AG09319 (cell line): ENCODE measurements around the gene SOSTDC1.

Experiments
- DNase-seq: peaks from one replicate; pipeline ENCODE4 v3.0.0-alpha.2; 2010; ENCODE audit warnings: low read depth; ENCODE audit errors: extremely low read depth
- TF ChIP-seq, protein P1 (sequence below): IDR thresholded peaks from 2 replicates; pipeline ENCODE4 v1.5.1; 2011; ENCODE audit warnings: low read depth, mild to moderate bottlenecking, inconsistent platforms, low read length, moderate library complexity

The SOSTDC1 gene

DNA sequence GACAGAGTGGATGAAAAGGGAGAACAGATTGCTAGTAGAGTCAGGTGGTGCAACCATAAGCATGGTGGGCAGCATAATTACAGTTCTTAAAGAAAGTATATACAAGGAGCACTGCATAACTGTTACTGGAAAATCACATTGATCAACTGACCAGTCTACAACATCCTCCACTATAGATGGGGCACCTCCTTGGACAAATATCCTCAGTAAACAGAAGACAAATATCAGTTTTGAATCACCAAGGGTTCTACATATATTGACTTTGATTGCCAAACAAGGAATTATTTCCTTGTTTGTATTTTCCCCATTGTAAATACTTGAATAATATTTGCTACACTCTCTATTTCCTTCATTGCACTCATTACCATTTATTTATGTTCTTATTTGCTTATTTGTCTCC lies 26.6 kb downstream of the SOSTDC1 start:
- TF ChIP-seq, protein P1, sequence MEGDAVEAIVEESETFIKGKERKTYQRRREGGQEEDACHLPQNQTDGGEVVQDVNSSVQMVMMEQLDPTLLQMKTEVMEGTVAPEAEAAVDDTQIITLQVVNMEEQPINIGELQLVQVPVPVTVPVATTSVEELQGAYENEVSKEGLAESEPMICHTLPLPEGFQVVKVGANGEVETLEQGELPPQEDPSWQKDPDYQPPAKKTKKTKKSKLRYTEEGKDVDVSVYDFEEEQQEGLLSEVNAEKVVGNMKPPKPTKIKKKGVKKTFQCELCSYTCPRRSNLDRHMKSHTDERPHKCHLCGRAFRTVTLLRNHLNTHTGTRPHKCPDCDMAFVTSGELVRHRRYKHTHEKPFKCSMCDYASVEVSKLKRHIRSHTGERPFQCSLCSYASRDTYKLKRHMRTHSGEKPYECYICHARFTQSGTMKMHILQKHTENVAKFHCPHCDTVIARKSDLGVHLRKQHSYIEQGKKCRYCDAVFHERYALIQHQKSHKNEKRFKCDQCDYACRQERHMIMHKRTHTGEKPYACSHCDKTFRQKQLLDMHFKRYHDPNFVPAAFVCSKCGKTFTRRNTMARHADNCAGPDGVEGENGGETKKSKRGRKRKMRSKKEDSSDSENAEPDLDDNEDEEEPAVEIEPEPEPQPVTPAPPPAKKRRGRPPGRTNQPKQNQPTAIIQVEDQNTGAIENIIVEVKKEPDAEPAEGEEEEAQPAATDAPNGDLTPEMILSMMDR, result no peak
- no peak for DNase-seq

DNA sequence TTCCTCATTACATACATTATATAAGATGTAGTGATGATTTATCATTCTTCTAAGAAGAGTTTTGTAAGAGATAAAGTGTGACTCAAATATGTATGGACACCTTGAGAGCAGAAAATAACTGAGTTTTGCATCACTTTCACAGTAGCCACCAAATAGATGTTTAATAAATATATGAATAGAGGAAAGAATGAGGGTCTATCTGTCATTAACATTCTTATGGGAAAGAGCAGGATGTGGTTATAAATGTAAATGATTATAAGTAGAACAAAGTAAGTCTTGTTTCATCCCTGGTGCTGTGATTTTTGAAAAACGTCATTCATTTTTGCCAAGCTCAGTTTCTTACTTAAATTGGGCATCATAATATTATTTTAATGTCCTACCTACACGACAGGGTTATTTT lies 29.2 kb downstream of the SOSTDC1 start:
- no peak for DNase-seq
- TF ChIP-seq, protein P1, result no peak

DNA sequence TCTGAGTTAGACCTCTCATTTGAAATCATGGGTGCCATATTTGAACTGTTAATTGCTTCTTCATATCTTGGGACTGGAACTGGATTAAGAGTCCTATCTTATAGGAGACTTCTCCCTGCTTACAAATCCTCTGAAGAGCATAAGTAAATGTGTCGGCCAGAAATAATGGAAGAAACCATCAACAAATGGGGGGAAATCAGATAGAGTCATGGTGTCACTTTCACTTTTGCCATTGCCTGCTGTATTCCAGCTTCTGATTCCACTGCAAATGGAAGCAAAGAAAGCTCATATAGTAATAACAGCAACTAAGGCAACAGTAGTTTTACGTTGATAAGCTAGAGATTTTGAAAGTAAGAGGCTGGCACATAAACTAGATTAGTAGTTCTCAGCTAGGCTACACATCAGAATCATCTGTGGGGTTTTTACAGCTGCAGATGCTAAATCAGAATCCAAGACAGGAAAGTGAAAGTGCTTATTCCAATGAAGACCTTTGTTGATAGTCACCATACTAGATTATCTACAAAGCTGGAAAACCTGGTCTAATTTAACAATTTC lies 31.9 kb downstream of the SOSTDC1 start:
- TF ChIP-seq, protein P1, result no peak
- DNase-seq, result no peak

DNA sequence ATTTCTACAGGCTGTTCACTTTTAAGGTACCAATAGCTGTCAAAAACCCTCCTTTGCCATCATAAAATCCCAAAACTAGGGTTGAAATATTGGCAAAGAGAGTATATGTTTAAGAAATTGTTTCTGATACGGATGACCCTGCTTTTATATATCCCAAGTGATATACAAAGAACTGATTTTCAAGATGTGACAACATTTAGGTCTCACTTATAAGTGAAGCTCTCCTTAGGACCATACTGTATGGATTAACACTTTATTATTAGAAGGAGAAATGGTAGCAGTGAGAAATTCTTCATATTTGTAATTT lies 33.2 kb downstream of the SOSTDC1 start:
- no peak for DNase-seq
- TF ChIP-seq, protein P1, result no peak

DNA sequence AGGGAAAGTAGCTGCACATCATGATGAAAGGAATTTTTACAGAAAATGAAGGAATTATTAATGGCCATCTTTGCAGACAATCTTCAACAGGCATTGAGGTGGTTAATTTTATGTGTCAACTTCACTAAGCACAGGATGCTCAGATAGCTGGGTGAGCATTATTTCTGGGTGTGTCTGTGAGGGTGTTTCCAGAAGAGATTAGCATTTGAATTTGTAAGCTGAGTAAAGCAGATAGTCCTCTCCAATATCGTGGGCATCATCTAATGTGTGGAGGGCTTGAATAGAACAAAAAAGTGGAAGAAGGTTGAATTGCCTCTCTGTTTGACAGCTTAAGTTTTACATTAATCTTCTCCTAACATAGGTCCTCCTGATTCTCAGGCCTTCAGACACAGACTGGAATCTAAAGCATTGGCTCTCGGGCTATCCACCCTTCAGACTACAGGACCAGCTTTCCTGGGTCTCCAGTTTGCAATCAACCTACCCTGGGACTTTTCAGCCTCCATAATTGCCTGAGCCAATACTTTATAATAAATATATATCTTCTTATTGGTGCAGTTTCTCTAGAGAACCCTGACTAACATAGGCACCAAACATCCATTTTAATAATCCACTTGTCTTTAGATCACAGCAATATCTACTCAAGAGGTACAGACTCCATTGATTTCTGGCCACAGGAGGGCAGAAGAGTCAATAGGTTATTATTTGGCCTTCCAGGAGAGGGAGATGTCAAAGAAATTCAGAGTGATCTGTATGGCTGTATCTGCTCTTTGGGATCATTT lies 33.7 kb downstream of the SOSTDC1 start:
- TF ChIP-seq, protein P1, result peak; percentile 46
- no peak for DNase-seq

DNA sequence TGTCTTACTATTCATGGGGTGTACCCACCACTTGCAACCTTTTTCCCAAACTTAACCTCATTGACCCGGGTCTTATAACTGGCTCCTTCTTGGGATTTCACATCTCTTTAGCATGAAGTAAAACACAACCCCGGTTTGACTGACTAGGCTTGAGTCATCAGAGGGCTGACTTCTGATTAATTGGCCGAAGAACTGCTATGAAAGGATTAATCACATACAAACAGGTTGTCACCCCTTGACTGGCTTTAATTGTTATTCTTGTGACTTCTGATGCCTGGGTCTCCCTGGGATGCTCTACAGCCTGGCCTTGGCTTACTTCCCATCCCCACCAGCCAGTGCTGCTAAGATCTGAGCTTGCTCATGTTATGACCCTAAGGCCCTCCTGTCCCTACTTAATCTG lies 35.4 kb downstream of the SOSTDC1 start:
- TF ChIP-seq, protein P1, result no peak
- DNase-seq, result no peak

DNA sequence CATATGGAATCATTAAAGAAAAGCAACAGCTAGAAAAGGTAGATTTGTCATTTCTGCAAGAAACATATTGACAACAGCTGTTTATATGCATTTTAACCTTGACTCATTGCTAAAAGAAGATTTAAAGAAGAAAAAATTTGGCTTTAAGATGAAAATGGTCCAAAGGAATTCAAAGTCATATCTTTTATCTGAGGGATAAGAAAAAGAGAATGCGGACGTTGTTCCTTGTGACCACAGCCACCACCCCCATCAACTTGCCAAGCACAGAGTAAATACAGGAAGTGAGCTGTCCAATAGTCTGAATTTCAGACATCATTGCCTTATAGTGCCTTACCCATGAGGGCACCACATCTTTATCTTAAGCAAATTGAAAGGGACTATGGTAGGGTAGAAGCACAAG lies 36.9 kb downstream of the SOSTDC1 start:
- no peak for DNase-seq
- TF ChIP-seq, protein P1, result no peak
